ENCODE measurements around the gene SRRM2.

Gene SRRM2

DNA sequence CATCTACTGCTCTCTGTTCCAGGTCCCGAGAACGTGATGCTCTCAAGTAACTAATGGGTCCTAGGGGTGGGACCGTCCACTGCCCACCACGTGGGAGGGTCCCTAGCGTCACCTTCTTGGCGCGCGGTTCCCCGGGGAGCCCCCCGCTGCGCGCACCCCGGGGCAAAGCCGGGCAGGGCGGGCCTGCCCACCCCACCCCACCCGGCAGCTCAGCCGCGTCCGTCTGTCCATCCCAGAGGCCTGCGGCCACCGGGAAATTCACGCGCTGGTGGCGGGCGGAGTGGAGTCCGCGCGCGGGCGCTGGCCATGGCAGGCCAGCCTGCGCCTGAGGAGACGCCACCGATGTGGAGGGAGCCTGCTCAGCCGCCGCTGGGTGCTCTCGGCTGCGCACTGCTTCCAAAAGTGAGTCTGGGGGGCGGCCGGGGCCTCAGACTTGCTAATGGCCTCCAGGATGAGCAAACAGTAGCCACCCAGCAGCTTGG is 46.3 kb downstream of the SRRM2 start:
- DNase-seq (ENCODE audit: low read depth in 2 of 2): no peak

DNA sequence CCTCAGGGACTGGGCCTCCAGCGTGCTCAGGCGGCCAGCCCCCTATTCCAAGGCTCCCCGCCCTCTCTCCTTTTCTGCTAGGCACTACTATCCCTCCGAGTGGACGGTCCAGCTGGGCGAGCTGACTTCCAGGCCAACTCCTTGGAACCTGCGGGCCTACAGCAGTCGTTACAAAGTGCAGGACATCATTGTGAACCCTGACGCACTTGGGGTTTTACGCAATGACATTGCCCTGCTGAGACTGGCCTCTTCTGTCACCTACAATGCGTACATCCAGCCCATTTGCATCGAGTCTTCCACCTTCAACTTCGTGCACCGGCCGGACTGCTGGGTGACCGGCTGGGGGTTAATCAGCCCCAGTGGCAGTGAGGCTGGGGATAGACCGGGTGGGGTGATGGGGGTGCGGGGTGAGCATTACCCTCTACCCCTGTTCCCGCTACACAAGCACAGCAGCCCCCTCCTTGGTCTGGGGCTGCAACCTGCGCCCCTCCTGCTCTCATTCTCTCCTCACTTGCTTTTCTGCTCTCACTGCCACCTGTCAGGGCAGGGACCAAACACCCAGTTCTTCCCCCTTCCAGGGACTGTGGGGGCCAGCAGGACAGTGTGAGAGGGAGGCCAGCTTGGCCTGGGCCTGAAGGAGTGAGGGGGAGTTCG is 46.9 kb downstream of the SRRM2 start:
- DNase-seq (ENCODE audit: low read depth in 2 of 2): no peak

DNA sequence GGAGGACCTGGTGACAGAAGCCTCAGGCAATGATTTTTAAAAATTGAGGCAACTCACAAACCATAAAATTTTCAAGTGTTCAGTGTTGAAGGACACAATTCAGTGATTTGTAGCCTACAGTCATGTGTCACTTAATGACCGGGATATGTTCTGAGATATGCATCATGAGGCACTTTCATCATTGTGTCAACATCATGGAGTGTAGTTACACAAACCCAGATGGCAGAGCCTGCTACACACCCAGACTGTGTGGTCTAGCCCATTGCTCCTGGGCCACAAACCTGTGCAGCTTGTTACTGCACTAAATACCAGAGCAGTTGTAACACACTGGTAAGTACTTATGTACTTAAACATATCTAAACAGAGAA is 47.4 kb downstream of the SRRM2 start:
- no peak for DNase-seq (ENCODE audit: low read depth in 2 of 2)

DNA sequence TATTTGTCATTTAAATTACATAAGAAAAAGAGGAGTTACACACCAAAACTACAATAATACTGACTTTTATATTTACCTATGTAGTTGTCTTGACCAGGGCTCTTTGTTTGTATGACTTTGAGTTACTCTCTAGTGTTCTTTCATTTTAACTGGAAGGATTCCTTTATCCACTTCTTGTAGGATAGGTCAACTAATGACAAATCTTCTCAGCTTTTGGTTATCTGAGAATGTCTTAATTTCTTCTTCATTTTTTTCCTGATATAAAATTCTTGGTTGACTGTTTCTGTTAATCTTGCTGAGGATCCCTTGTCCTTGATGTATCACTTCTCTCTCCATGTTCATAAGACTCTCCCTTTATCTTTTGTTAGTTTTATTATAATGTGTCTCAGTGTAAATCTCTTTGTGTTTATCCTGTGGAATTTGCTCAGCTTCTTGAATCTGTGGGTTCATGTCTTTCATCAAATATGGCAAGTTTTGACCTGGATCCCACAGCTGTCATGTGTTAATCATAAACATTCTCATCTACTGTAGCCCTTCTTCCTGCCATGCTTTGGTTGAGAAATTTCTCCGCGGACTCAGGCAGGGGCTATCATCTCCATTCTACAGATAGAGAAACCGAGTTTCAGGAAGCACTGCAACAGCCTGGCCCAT is 51.2 kb downstream of the SRRM2 start:
- DNase-seq (ENCODE audit: low read depth in 2 of 2): no peak

DNA sequence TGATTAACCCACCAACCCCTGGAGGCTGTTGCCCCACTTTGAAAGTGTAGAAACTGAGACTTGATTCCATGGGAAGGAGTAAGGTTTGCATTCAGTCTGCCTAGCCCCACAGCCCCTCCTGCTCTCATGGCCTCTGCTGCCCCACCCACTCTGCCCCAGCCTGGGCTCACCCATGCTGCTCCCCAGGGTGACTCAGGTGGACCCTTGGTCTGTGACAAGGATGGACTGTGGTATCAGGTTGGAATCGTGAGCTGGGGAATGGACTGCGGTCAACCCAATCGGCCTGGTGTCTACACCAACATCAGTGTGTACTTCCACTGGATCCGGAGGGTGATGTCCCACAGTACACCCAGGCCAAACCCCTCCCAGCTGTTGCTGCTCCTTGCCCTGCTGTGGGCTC is 52.3 kb downstream of the SRRM2 start:
- DNase-seq (ENCODE audit: low read depth in 2 of 2): no peak

DNA sequence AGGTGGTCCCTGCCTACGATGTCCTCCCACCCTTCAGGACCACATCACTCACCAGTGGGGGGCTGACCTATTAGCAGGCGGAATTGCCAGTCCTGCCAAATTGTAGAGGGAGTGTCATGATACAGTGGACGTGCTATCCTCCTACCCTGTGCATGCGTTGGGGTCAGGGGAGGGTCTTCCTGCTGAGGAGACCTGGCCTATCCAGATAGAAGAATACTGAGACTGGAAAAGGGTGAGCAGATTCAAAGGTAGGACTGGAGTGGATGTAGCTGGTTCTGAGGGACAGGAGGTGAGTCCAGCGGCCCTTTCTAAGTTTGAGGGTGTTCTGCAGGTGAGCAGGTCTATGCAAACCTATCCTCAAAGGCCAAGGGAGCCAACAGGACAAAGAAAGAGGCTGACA is 53.8 kb downstream of the SRRM2 start:
- no peak for DNase-seq (ENCODE audit: low read depth in 2 of 2)

DNA sequence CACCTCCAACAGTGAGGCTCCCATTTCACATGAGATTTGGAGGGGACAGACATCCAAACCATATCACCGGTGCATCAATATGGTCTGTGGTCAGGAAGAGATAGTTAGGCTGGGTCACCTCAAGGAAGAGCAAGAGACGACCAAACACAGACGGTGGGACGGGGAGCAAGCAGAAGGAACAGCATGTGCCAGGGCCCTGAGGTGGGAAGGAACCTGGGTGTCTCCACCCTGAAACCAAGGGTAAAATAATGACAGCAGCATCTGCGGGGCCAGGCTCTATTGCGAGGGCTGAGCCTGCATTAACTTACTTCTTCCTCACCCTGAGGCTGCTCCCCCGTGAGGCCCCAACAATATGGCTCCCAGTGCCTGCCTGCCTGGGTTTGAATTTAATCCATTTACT is 55.7 kb downstream of the SRRM2 start:
- DNase-seq (ENCODE audit: low read depth in 2 of 2): no peak

DNA sequence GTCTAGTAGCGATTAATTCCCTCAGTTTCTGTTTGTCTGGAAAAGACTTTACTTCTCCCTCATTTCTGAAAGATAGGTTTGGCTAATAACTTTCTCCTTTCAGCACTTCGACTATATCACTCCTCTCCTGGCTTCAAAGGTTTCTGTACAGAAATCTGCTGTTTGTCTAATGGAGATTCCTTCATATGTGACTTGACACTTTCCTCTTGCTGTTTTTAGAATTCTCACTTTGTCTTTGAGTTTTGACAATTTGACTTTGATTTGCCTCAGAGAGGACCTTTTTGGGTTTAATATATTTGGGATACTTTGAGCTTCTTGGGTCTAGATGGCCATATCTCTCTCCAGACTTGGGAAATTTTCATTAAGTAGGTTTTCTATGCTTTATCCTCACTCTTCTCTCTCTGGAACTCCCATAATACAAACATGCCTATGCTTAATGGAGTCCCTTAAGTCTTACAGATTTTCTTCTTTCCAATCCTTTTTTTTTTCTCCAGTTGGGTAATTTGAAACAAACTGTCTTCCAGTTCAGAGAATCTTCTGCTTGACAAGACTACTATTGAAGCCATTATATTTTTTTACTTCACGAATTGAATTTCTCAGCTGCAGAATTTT is 56.8 kb downstream of the SRRM2 start:
- no peak for DNase-seq (ENCODE audit: low read depth in 2 of 2)

DNA sequence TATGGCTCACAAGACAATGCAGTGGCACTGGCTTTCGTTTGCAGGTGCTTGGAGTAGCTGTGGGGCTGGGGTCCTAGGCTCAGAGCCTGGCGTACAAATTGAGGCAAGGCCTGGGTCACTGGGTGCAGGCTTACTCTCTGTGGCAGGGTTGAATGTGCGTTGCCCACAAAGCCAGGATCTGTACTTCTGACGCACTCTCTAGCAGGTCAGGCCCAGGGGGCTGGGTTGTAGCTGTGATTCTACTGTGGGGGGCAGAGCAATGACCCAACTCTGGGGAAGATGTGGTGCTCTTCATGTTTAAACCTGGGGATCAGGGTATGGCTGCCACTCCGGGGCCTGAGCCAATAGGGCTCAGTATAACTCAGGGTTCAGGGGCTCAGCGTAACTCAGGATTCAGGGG is 58.2 kb downstream of the SRRM2 start:
- no peak for DNase-seq (ENCODE audit: low read depth in 2 of 2)

DNA sequence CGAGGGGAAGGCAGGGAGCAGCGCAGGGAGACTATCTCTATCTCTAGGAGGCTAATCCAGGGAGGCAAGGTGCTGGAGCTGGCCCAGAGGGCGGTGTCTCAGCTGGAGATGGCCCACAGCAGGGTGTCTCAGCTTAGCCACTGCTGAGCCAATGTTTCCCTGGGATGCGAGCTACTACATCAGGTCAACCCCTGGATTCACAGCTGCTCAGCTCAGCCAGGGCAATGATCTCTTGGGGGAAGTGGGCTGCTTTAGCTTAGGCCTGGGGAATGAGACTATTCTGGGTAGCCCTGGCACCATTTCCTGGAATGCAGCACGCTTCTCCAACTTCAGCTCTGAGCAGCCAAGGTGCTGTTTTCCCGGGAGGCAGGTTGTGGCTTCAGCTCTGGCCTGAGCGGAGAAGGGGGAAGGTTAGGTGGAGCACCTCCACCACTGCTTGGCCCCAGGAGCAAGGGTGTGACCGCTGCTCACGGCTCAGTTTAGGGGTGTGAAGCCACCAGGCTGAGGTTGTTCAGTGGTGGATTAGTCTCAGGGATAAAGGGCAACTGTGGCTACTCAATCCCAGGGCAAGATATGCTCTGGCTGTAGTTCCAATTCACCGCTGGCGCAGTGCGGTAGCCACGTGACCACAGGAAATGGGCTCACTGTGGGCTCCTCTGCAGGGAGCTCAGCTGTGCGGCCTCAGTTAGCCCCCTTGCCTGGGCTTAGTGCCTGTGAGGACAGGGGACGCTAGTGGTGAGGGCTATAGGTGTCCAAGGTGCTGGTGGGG is 59.4 kb downstream of the SRRM2 start:
- DNase-seq (ENCODE audit: low read depth in 2 of 2): no peak

DNA sequence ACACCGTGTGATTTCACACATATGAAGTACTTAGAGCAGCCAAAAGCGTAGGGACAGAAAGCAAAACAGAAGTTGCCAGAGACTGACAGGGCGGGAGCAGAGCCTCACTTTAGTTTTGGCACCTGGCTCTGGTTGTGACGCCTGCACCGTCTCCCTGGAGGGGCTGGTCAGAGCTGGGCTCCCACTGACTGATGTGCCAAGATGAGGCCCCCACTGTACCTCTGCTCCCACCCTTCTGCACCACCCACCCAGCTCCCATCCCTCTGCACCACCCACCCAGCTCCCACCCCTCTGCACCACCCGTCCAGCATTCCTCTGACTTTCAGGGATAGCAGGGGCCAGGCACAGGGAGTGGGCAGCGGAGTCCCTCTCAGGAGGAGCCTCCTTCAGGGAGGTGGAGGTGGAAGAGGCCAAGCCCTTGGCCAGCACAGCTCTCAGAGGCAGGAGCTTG is 61.4 kb downstream of the SRRM2 start:
- no peak for DNase-seq (ENCODE audit: low read depth in 2 of 2)

DNA sequence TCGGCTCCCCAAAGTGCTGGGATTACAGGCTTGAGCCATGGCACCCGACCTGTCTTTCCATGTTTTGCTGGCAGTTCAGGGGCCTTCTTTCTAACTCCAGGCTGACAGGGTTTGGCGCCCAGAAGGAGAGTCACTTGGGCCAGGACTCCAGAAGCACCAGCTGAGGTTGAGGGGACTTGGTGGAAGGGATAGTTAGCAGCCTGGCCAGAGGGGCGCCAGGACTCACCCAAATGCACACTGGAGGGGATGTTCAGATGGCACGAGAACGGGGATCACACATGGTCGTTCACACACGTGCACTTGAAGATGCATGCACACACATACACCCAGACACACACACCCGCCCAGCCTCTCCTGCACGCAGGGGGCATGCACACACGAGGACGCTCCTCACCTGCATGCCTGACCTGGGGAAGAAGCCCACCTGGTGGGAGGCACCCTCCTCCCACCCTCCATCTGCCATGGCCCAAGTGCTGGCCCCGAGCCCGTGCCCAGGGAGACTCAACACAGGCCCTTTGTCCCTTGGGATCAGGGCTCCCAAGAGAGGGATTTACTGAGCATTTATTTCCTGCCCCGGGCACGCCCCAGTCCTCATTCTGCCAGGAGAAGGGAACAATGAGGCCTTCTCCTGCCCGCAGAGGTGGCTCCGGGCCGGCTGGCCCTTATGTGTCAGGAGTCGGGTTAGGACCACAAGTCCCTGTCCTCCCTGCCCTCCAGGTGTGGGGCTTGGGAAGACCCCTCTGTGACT is 62.3 kb downstream of the SRRM2 start:
- DNase-seq (ENCODE audit: low read depth in 2 of 2): no peak

DNA sequence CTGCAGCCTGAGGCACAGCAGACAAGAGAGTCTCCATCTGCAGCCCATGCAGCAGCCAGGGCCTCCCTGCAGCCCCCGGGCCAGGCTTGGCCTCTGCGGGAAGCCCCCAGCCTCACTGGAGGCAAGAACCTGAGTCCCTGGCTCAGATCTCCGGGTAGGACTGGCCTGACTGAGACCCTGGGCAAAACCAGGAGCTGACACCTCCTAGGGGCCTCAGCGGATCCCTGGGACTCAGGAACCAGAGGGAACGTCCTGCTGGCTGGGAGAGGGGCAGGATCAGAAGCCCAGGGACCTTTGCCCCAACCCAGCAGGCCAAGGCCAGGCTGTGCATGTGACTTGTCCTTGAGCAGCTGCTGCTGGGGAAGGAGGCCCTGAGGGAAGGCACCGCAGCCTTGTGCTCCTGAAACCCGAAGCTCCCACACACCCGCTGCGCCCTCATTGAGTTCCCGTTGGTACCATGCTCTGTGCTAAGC is 62.9 kb downstream of the SRRM2 start:
- no peak for DNase-seq (ENCODE audit: low read depth in 2 of 2)

DNA sequence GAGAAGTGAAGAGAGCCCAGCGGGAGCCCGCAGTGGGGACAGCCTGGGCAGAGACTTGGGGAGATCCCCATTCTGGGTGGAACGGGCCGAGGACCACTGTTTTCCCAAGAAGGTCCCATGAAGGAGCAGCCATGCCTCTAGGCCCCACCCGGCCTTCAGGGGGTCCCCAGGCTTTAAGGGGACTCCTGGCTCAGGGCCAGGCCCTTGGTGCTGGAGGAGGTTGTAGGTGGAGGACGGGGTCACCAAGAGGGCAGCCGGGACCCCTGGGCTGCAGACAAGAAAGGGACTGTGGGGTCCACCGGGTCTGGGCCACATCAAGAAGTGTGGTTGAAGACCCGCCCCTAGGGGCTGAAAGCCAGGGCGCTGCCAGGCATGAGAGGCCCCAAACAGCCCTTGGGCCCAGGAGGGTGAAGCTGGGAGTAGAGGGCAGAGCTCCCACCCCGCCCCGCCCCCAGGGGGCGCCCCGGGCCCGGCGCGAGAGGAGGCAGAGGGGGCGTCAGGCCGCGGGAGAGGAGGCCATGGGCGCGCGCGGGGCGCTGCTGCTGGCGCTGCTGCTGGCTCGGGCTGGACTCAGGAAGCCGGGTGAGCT is 64.4 kb downstream of the SRRM2 start, which contains the start of gene PRSS21:
PRSS21 (plus strand) TSS at position 487 of the 589 bp plus-strand sequence; CDS start at position 519, 32 bp downstream.
- peak in 1 of 2 donors; percentile 8 for DNase-seq (ENCODE audit: low read depth in 2 of 2)

DNA sequence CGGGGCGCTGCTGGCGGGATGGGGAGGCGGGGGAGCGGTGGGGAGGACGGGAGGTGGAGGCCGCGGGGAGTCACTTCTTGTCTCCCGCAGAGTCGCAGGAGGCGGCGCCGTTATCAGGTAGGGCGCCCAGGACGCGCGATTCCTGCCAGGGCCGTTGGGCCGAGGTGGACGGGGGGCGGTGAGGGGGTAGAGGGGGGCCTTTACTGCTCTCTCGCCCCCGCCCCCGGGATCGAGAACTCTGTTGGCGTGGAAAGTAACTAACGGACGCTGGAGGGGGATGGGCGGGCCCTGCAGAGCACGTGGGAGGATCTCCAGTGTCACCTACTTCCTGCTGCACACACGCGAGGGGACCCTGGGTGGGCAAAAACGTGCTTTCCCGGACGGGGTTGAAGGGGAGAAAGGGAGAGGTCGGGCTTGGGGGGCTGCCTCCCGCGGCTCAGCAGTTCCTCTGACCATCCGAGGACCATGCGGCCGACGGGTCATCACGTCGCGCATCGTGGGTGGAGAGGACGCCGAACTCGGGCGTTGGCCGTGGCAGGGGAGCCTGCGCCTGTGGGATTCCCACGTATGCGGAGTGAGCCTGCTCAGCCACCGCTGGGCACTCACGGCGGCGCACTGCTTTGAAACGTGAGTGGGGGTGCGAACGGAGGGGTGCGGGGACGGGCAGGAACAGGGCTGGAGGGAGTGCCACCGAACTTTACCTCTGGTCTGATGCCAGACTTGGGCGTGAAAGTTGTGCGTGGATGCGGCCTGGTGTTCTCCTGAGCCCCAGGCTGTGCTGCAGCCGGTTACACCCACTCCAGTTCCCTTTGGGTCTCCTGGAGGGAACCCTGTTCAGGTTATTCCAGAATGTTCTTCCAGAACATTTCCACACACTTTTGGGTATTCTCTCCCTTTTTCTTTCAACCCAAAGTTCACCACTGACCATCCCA is 65.2 kb downstream of the SRRM2 start:
- no peak for DNase-seq (ENCODE audit: low read depth in 2 of 2)

DNA sequence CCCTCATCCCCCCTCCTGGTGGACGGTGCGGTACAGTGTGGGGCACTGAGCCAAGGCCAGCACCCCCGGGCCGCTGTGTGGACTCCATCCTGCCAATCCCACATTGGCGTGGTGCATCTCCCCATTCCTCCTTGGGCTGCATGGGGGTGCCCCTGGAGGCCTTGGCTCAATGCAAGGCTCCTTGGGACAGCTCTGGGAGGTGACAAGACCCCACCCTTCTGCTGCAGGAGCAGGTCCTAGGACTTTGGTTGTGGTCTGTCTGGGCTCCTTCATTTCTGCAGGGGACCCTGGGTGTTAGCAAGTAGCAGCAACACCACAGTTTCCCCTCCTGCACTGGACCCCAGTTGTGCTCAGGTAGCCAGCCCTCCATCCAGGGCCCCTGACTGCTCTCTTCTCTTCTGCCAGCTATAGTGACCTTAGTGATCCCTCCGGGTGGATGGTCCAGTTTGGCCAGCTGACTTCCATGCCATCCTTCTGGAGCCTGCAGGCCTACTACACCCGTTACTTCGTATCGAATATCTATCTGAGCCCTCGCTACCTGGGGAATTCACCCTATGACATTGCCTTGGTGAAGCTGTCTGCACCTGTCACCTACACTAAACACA is 65.9 kb downstream of the SRRM2 start:
- no peak for DNase-seq (ENCODE audit: low read depth in 2 of 2)

DNA sequence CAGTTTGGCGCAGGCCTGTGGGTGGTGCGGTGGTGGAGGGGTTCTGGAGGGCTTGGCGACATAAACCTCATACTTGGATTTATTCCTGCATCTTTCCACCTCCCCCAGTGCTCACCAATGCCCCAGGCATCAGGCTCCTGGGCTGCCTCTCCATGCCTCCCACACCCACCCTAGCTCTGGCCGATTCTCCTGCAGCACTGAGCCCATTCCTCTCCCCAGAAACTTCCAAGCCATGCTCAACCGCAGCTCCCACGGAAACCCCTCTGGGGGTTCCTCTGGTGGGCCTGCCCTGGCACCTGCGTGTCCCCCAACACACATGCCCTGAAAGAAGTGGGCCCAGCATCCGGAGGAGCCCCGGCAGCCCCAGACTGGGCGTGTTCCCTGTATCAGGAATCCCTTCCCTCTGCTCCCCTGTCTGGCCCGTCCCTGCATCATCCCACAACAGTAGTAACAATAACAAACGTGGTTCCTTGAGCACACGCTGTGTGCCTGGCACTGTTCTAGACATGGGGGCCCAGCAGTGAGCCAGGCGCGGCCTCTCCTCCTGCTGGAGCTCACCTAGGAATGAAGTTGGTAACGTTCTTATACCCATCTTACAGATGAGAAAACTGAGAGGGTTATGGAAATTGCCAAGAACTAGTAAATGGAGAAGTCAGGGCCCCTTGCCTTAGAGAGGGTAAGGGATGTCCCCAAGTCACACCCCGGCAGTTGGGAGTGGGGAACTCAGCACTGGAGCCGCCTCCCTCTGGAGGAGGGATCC is 66.9 kb downstream of the SRRM2 start:
- no peak for DNase-seq (ENCODE audit: low read depth in 2 of 2)

DNA sequence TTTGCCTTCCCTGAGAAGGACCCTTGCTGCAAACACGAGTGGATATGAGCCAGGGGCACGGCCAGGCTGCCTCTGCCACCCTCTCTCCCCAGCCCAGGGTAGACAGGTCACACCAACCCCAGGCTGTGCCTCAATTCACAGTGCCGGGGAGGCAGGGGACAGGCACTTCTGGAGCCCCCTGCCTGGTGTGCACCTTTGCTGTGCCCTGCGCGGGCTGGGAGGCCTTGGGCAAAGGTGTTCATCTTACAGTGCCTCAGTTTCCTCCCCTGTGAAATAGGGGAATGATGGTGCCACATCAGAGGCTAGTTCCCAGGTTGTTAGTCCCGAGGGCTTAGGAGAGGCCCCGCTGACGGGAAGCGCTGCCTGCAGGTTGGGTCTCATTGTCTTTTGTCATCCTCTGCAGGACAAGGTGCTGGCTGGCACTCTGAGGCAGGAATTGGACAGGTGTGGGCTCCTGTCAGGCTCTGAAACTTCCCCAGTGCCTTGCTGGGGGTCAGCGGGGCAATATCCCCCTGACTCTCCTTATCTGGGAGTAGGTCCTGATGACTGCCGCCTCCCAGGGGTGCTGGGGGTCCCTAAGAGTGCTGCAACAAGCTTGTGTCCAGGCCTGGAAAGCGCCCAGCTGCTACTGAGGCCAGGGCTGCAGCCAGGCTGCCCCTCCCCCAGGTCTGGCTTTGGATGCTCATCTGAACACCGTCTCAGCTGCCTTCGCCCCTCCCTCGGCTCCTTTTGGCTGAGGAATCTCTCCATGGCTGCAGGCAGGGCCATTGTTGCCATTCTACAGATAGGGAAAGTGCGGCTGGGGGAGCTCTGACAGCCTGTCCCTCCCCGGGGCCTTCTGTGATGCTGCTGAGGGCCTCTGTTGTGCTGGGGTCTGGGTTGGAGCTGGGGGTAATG is 67.7 kb downstream of the SRRM2 start:
- DNase-seq (ENCODE audit: low read depth in 2 of 2): no peak
